PFSK-1 (cell line): ENCODE measurements around the gene C5.

Source experiments
- TAF1 ChIP-seq: IDR thresholded peaks from 2 replicates; pipeline ENCODE4 v1.6.1; 2012; ENCODE audit warnings: low read length, control low read depth, borderline replicate concordance; ENCODE audit not compliant: insufficient read depth
- TF ChIP-seq, protein P1 (sequence below), 2 experiments: IDR thresholded peaks; 2 replicates each; pipeline versions ENCODE4 v1.6.1 to v1.8.0; 2011 to 2012; ENCODE audit warnings: low read depth in 2 of 2, low read length in 2 of 2, control low read depth in 1 of 2, inconsistent platforms in 1 of 2, mild to moderate bottlenecking in 1 of 2, moderate library complexity in 1 of 2; ENCODE audit not compliant: insufficient read depth in 1 of 2

DNA sequence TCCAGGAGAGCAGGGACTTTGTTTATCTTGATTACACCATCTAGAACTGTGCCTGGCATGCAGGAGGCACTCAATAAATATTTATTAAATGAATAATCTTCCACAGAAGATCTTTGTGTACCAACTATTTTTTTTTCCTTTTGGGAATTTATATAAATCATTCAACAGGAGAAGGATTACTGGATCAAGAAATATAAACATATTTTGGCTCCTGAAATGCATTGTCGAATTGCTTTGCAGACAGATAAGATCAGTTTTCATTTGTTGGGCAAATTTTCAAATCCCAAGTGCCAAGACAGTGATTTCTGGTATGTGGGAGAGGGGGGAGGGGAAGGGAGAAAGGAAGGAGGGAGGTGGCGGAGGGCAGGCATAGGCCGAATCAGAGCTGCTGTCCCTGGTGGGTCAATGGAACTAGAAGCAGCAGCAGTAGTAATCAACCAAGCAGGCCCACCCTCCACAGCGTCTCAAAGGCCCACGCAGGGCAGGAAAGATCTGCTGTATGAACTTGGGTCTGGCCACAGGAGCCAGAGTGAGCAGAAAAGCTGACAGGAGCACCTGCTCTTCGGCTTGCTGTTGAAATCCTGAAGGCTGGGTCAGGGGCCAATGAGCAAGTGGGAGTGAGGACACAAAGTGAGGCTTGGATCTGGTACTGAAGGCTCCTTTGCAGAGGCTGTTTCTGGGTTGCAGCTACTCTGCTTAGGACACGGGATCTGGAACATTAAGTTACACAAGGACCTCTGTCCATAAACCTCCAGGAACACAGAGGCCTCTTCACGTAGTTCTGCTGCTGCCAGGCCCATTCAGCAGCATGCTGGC lies 107.7 kb downstream of the C5 start:
- TF ChIP-seq TAF1: no peak
- TF ChIP-seq, protein P1, sequence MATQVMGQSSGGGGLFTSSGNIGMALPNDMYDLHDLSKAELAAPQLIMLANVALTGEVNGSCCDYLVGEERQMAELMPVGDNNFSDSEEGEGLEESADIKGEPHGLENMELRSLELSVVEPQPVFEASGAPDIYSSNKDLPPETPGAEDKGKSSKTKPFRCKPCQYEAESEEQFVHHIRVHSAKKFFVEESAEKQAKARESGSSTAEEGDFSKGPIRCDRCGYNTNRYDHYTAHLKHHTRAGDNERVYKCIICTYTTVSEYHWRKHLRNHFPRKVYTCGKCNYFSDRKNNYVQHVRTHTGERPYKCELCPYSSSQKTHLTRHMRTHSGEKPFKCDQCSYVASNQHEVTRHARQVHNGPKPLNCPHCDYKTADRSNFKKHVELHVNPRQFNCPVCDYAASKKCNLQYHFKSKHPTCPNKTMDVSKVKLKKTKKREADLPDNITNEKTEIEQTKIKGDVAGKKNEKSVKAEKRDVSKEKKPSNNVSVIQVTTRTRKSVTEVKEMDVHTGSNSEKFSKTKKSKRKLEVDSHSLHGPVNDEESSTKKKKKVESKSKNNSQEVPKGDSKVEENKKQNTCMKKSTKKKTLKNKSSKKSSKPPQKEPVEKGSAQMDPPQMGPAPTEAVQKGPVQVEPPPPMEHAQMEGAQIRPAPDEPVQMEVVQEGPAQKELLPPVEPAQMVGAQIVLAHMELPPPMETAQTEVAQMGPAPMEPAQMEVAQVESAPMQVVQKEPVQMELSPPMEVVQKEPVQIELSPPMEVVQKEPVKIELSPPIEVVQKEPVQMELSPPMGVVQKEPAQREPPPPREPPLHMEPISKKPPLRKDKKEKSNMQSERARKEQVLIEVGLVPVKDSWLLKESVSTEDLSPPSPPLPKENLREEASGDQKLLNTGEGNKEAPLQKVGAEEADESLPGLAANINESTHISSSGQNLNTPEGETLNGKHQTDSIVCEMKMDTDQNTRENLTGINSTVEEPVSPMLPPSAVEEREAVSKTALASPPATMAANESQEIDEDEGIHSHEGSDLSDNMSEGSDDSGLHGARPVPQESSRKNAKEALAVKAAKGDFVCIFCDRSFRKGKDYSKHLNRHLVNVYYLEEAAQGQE (IDR thresholded peaks at IDR 0.05; ENCODE audit: insufficient read depth in 1 of 2, low read depth in 2 of 2, low read length in 2 of 2): no peak; a peak in 1 of 4 replicates
